Pancreas (tissue), 10 donors: ENCODE data around the gene MTMR10. TPM values are rescaled to one million over a fixed set of nuclear protein-coding genes. Genes with fewer than 3 reads are reported as not detected.
A peak's percentile ranks its signal among the peaks of the same experiment; 100 is the strongest.

ENCODE experiments used
- ATAC-seq, 4 donors: fragments of 200-7000 bp; cut with Tn5 transposase; one replicate each; pipeline versions ENCODE4 v1.8.0 to v1.9.1; 2020; ENCODE audit warnings: mild to moderate bottlenecking in 4 of 4, moderate library complexity in 4 of 4
- DNase-seq, 6 donors: peaks; one replicate each; pipeline ENCODE4 v3.0.0-alpha.2; 2020
- FAIRE-seq: peaks from 2 replicates; lab custom pipeline; 2012; peaks lifted over from hg19 to GRCh38; lab: Jason Lieb, UNC
- H3K27ac ChIP-seq, 4 donors: fragments of 200-600 bp; sonication (generic); 1 replicate in 3 of 4; 2 replicates in 1 of 4; pipeline versions ENCODE4 v1.5.0 to v1.8.0; 2020
- H3K27me3 ChIP-seq, 4 donors: fragments of 200-600 bp; one replicate each; pipeline ENCODE4 v1.8.0; 2021
- H3K36me3 ChIP-seq, 3 donors: fragments of 200-600 bp; sonication (generic) in 1 of 3; one replicate each; pipeline versions ENCODE4 v1.5.0 to v1.8.0; 2020 to 2021
- H3K4me1 ChIP-seq, 3 donors: fragments of 200-600 bp; one replicate each; pipeline ENCODE4 v1.8.0; 2021
- H3K4me3 ChIP-seq, 4 donors: fragments of 200-600 bp; sonication (generic) in 2 of 4; one replicate each; pipeline versions ENCODE4 v1.5.0 to v1.8.0; 2020 to 2021
- H3K9me3 ChIP-seq, 4 donors: fragments of 200-600 bp; one replicate each; pipeline ENCODE4 v1.8.0; 2021
- WGBS, 2 donors: extraction: QIAGEN DNeasy Blood & Tissue Kit; methylation state at CpG; one replicate each; pipeline ENCODE4 v1.1.7; 2013; 5-methylcytosine and 5-hydroxymethylcytosine counted together
- intact Hi-C, 3 donors: fragments of 100-400 bp; cut with DNase I; formaldehyde crosslinking; loops; one replicate each; pipeline versions ENCODE4 v1.11.1 to v1.14.2; 2022
- polyA plus RNA-seq, 2 donors: library from polyadenylated mRNA; stranded (reverse); fragments of 200-250 nt; gene quantifications; one replicate each; pipeline ENCODE4 v1.2.3, GENCODE V29; 2013
- total RNA-seq, 6 donors: library from RNA; stranded (reverse); fragmentation: NEBNext Ultra II Directional in 4 of 6; extraction: Animal tissue kit (Norgen Biotek cat#: 25700) in 4 of 6; gene quantifications; one replicate each; pipeline versions ENCODE4 v1.2.1 to v1.2.4, GENCODE V29; 2021 to 2023
- TF ChIP-seq, protein P1 (sequence below), 4 donors: fragments of 200-600 bp; sonication (generic) in 3 of 4; IDR thresholded peaks; one replicate each; pipeline versions ENCODE4 v1.5.0 to v1.8.0; 2021; ENCODE audit warnings: antibody characterized with exemption in 4 of 4
- donor health status: healthy with polysubstance abuse.
- donor health status: DM: no; HTN: no; CAD: no; lungs with moderate emphysema.
- donor health status: DM: no; HTN: no; CAD: no.
- donor health status: control.
- donor health status: control.
- donor health status: Bipolar disorder and iron deficiency.
- donor health status: DM: yes; HTN: yes; CAD: no.
- donor health status: DM: no; HTN: no; CAD: no.
- donor health status: DM: no; HTN: no; CAD: no.
- donor health status: DM: yes; HTN: yes; CAD: no.

Gene MTMR10
- total and polyA plus RNA-seq, 8 donors: 7.5 to 18.9 (median 12.0) TPM

DNA sequence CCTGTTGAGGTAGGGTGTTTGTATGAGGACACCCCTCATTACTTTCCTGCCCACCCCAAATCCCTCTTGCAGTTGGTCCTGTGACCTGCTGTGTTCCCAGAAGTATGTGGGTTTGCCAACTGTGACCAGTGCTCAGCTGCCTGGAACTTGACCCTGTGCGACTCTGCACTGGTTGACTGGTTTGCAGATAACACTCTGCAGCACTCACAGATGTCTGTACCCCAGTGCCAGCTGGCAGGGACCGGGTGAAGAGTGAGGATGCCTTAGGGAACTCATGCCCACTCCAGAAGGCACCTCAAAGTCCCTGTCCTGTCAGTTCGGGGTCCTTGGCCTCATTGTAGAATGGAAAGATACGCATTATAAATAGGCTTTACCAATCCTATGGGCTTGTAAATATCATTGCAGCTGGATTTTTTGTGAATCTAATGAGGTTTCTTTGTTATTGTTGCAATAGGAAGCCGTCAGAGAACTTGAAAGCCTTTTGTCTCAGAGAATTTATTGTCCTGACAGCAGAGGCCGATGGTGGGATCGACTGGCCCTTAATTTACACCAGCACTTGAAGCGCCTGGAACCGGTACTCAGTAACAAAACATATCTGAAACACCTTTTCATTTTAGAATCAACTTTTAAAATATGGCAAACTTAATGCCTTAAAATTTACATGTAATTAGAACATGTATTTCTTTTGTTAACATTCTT is 69.5 kb downstream of the MTMR10 start:
- Histone ChIP-seq H3K4me1 (no peaks in the 10 kb centered on the region), H3K4me3 (no peak overlapping the region), H3K36me3 (peaks cover 4 to 23% (median 4%) of the 10 kb centered on the region in 3 donors), H3K27ac (no peak overlapping the region), H3K9me3 (no peaks in the 10 kb centered on the region), H3K27me3 (no peaks in the 10 kb centered on the region)
- ATAC-seq: peak in 1 of 4 donors; percentile 57
- no peak for DNase-seq
- WGBS, 2 donors: 80 to 83% methylated on average over 9 of the region's 9 CpGs
- TF ChIP-seq, protein P1, sequence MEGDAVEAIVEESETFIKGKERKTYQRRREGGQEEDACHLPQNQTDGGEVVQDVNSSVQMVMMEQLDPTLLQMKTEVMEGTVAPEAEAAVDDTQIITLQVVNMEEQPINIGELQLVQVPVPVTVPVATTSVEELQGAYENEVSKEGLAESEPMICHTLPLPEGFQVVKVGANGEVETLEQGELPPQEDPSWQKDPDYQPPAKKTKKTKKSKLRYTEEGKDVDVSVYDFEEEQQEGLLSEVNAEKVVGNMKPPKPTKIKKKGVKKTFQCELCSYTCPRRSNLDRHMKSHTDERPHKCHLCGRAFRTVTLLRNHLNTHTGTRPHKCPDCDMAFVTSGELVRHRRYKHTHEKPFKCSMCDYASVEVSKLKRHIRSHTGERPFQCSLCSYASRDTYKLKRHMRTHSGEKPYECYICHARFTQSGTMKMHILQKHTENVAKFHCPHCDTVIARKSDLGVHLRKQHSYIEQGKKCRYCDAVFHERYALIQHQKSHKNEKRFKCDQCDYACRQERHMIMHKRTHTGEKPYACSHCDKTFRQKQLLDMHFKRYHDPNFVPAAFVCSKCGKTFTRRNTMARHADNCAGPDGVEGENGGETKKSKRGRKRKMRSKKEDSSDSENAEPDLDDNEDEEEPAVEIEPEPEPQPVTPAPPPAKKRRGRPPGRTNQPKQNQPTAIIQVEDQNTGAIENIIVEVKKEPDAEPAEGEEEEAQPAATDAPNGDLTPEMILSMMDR (IDR thresholded peaks at IDR 0.05): no peak
- no peak for FAIRE-seq
- intact Hi-C loops: no loop called here

DNA sequence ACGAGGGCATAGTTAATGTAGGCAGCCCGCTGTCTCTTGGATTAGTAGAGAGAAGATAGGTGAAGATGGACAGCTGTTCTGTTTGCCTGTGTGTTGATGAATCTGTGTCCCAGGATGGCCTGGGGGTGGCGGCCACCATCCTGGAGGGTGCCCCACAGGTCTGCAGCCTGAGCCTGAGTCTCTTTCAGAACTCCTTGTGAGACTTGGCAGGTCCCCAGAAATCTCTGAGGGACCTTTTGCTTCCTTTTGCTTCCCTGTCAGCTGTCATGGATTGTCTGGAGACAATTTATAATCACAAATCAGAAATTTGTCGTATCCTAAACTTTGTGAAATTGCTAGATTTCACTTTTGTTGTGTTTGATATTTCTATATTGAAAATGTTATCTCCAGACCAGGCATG is 70.3 kb downstream of the MTMR10 start:
- Histone ChIP-seq H3K9me3 (no peaks in the 10 kb centered on the region), H3K36me3 (peaks cover 4 to 23% (median 4%) of the 10 kb centered on the region in 3 donors), H3K4me1 (no peaks in the 10 kb centered on the region), H3K4me3 (no peak overlapping the region), H3K27ac (no peak overlapping the region), H3K27me3 (no peaks in the 10 kb centered on the region)
- FAIRE-seq: no peak
- ATAC-seq: no peak
- DNase-seq: no peak
- TF ChIP-seq, protein P1 (IDR thresholded peaks at IDR 0.05): no peak
- 83 to 86% methylated on average over 4 of the region's 4 CpGs for WGBS, 2 donors
- intact Hi-C loops: no loop called here

DNA sequence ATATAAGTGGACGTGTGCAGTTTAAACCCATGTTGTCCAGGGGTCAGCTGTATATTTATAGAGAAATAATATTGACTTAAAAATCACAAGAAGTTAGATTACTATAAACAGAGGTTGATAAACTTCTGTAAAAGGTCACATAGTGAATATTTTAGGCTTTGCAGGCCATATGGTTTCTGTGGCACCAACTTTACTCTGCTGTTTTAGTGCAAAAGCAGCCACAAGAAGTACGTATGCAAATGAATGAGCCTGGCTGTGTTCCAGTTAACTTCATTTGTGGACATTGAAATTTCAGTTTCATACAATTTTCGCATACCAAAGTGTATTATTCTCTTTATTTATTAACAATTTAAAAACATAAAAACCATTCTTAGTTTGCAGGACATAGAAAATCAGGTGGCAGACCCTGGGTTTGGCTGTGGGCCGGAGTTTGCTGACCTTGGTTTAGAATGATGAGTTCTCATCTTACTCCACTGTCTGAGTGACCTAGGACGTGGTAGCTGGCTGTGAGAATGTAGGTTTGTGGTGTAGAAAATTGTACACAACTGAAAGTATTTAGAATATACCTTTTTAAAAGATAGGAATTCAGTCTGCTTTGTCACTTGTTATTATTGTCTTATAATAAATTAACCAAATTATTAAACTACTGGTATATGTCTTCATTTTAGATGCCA is 71.4 kb downstream of the MTMR10 start:
- ATAC-seq (no peak), FAIRE-seq (no peak), DNase-seq (no peak)
- Histone ChIP-seq H3K4me1 (no peaks in the 10 kb centered on the region), H3K27ac (no peak overlapping the region), H3K4me3 (no peak overlapping the region), H3K9me3 (no peaks in the 10 kb centered on the region), H3K36me3 (peaks cover 4 to 23% (median 4%) of the 10 kb centered on the region in 3 donors), H3K27me3 (no peaks in the 10 kb centered on the region)
- TF ChIP-seq, protein P1 (IDR thresholded peaks at IDR 0.05): no peak
- intact Hi-C loops: no loop called here
- 77 to 82% methylated on average over 5 of the region's 5 CpGs for WGBS, 2 donors

DNA sequence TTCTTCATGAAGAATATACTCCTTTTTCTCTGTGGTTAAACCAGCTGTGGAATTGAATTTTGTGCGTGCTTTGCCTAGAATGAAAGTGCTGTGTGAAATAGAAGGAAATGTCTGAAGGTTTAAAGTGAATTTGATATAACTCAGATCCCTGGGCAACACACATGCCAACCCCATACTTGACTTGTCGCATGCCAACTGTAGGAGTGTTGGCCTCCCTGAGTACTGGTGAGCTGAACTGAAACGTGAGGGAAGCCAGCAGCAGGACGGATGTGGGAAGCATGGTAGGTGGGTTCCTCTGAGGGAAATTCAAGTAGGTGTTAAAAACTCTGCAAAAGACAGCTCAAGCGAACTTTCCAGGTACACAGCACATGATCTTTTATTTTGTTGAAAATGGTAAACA is 73.1 kb downstream of the MTMR10 start:
- FAIRE-seq (no peak), DNase-seq (no peak), ATAC-seq (no peak)
- Histone ChIP-seq H3K4me3 (no peak overlapping the region), H3K9me3 (no peaks in the 10 kb centered on the region), H3K27ac (no peak overlapping the region), H3K27me3 (no peaks in the 10 kb centered on the region), H3K4me1 (no peaks in the 10 kb centered on the region), H3K36me3 (peaks cover 0 to 10% (median 4%) of the 10 kb centered on the region in 3 donors)
- WGBS, 2 donors: 88 to 93% methylated on average over 5 of the region's 5 CpGs
- intact Hi-C loops: no loop called here
- TF ChIP-seq, protein P1 (IDR thresholded peaks at IDR 0.05): no peak

DNA sequence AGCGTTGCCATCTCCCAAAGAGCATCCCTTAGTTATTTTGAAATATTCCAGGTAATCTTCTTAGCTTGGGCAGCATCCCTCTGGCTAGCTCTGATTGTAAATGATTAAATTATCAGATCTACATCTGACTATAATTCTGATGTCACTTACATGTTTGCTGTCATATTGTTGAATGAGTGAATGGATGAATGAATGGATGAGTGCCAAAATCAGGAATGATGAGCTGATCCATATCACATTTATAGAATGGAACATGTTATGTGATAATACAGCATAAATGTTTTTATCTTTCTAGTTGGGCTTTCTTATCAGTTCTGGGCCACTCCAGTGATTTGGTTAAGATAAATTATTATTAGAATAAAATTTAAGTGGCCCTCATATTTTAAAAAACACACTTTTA is 73.8 kb downstream of the MTMR10 start:
- TF ChIP-seq, protein P1 (IDR thresholded peaks at IDR 0.05): no peak
- Histone ChIP-seq H3K36me3 (peaks cover 0 to 7% (median 4%) of the 10 kb centered on the region in 3 donors), H3K27me3 (no peaks in the 10 kb centered on the region), H3K9me3 (no peaks in the 10 kb centered on the region), H3K4me3 (no peak overlapping the region), H3K27ac (no peak overlapping the region), H3K4me1 (no peaks in the 10 kb centered on the region)
- WGBS, 2 donors: 85 to 87% methylated on average over 1 of the region's 1 CpG
- no peak for FAIRE-seq
- DNase-seq: no peak
- no peak for ATAC-seq
- intact Hi-C loops: no loop called here
